GM12891 (cell line): ENCODE data around the gene STIM1.

Source experiments
- PAX5 ChIP-seq: IDR thresholded peaks from 2 replicates; pipeline ENCODE4 v1.6.1; 2011; ENCODE audit warnings: low read length, moderate library complexity, mild to moderate bottlenecking; ENCODE audit not compliant: insufficient read depth, severe bottlenecking
- POLR2A ChIP-seq: IDR thresholded peaks from 2 replicates; pipeline ENCODE4 v1.6.1; 2011; ENCODE audit warnings: low read depth, low read length, control low read depth
- POLR2AphosphoS5 ChIP-seq: IDR thresholded peaks from 2 replicates; pipeline ENCODE4 v1.6.1; 2011; ENCODE audit warnings: low read depth, low read length, control low read depth
- SPI1 ChIP-seq: IDR thresholded peaks from 2 replicates; pipeline ENCODE4 v1.6.1; 2011; ENCODE audit warnings: low read depth, low read length, control low read depth
- TAF1 ChIP-seq: IDR thresholded peaks from 2 replicates; pipeline ENCODE4 v1.6.1; 2011; ENCODE audit warnings: low read depth, low read length, control low read depth

DNA sequence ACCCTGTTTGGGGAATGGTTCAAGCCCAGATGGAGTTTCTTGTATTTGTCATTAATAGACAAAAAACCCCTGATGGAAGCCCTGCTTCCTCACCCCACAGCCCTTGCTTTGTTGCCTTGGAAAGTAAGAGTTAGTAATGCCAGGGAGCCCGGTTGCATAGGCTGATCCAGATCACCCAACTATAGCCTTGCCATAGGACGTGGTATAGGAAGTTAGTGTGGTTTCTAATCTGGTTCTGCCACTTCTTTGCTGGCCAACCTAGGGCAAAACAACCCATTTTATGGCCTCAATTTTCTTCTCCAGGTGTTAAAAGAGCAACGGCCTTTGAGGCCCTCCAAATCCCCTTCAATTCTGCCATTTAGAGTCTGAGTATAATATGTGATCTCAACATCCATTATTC lies 97.9 kb downstream of the STIM1 start:
- TF ChIP-seq POLR2A (no peak), POLR2AphosphoS5 (no peak), PAX5 (no peak), TAF1 (no peak), SPI1 (no peak)
